Measurements from ENCODE around the gene LEPROT.

Gene LEPROT

GRCh38 chr1:65443647-65444046 lies 23.2 kb downstream of the LEPROT start:
- Histone ChIP-seq H3K4me1 (ENCODE audit: insufficient read depth, low read length) (no peaks in the 10 kb centered on the region), H3K27ac (ENCODE audit: low read length) (no peak overlapping the region), H3K79me2 (ENCODE audit: insufficient read depth, low read length) (no peaks in the 10 kb centered on the region), H3K4me2 (ENCODE audit: insufficient read depth, low read length) (no peak overlapping the region), H4K20me1 (ENCODE audit: insufficient read depth, low read length) (no peaks in the 10 kb centered on the region), H3K4me3 (ENCODE audit: low read depth in 1 of 2, low read length in 2 of 2) (no peak overlapping the region), H3K9ac (ENCODE audit: low read depth, low read length) (no peak overlapping the region), H3K27me3 (ENCODE audit: insufficient read depth, low read length, poor library complexity) (no peaks in the 10 kb centered on the region), H3K36me3 (ENCODE audit: insufficient read depth, low read length) (no peaks in the 10 kb centered on the region), H2AFZ (ENCODE audit: low read depth, low read length) (no peak overlapping the region), H3K9me3 (ENCODE audit: insufficient read depth, low read length, severe bottlenecking) (no peaks in the 10 kb centered on the region)
- ATAC-seq (ENCODE audit: insufficient read depth, low read depth) (no peak), DNase-seq (no peak)
- no peak for TF ChIP-seq EZH2 (IDR thresholded peaks at IDR 0.05; ENCODE audit: borderline replicate concordance, low read depth, low read length, severe bottlenecking)
- TF ChIP-seq CTCF (IDR thresholded peaks at IDR 0.05; ENCODE audit: borderline replicate concordance, extremely low read depth, low read length, poor library complexity, severe bottlenecking) = no peak

GRCh38 chr1:65444128-65444640 lies 23.7 kb downstream of the LEPROT start:
- Histone ChIP-seq H3K4me3 (ENCODE audit: low read depth in 1 of 2, low read length in 2 of 2) (no peak overlapping the region), H2AFZ (ENCODE audit: low read depth, low read length) (no peak overlapping the region)

GRCh38 chr1:65445837-65446236 lies 25.4 kb downstream of the LEPROT start:
- Histone ChIP-seq H3K79me2 (ENCODE audit: insufficient read depth, low read length) (no peaks in the 10 kb centered on the region), H3K4me3 (ENCODE audit: low read depth in 1 of 2, low read length in 2 of 2) (no peak overlapping the region), H3K9ac (ENCODE audit: low read depth, low read length) (no peak overlapping the region), H3K4me2 (ENCODE audit: insufficient read depth, low read length) (no peak overlapping the region), H2AFZ (ENCODE audit: low read depth, low read length) (no peak overlapping the region), H3K27me3 (ENCODE audit: insufficient read depth, low read length, poor library complexity) (no peaks in the 10 kb centered on the region), H3K27ac (ENCODE audit: low read length) (no peak overlapping the region), H3K36me3 (ENCODE audit: insufficient read depth, low read length) (no peaks in the 10 kb centered on the region), H3K4me1 (ENCODE audit: insufficient read depth, low read length) (no peaks in the 10 kb centered on the region), H4K20me1 (ENCODE audit: insufficient read depth, low read length) (no peaks in the 10 kb centered on the region), H3K9me3 (ENCODE audit: insufficient read depth, low read length, severe bottlenecking) (no peaks in the 10 kb centered on the region)
- DNase-seq (no peak), ATAC-seq (ENCODE audit: insufficient read depth, low read depth) (no peak)
- TF ChIP-seq CTCF (IDR thresholded peaks at IDR 0.05; ENCODE audit: borderline replicate concordance, extremely low read depth, low read length, poor library complexity, severe bottlenecking) (no peak), EZH2 (IDR thresholded peaks at IDR 0.05; ENCODE audit: borderline replicate concordance, low read depth, low read length, severe bottlenecking) (no peak)

More at GRCh38 chr1:65444128-65444640, 23.7 kb downstream of the LEPROT start:
- Histone ChIP-seq H3K4me1 (ENCODE audit: insufficient read depth, low read length) (no peaks in the 10 kb centered on the region), H3K9me3 (ENCODE audit: insufficient read depth, low read length, severe bottlenecking) (no peaks in the 10 kb centered on the region), H3K79me2 (ENCODE audit: insufficient read depth, low read length) (no peaks in the 10 kb centered on the region), H3K9ac (ENCODE audit: low read depth, low read length) (no peak overlapping the region), H3K4me2 (ENCODE audit: insufficient read depth, low read length) (no peak overlapping the region), H3K27ac (ENCODE audit: low read length) (no peak overlapping the region), H4K20me1 (ENCODE audit: insufficient read depth, low read length) (no peaks in the 10 kb centered on the region), H3K27me3 (ENCODE audit: insufficient read depth, low read length, poor library complexity) (no peaks in the 10 kb centered on the region), H3K36me3 (ENCODE audit: insufficient read depth, low read length) (no peaks in the 10 kb centered on the region)
- no peak for DNase-seq
- ATAC-seq (ENCODE audit: insufficient read depth, low read depth) = no peak
- TF ChIP-seq EZH2 (IDR thresholded peaks at IDR 0.05; ENCODE audit: borderline replicate concordance, low read depth, low read length, severe bottlenecking) (no peak), CTCF (IDR thresholded peaks at IDR 0.05; ENCODE audit: borderline replicate concordance, extremely low read depth, low read length, poor library complexity, severe bottlenecking) (no peak)

Measured in DND-41 (cell line).